Measurements from ENCODE around the gene GAST.
"Not testable (repeated sequence)": the region's sequence is repeated elsewhere in the genome, so short reads cannot be mapped to it uniquely, and the experiment has no call there.

The GAST gene

GRCh38 chr17:41681776-41682175 is 30.4 kb upstream of the GAST start:
- TF ChIP-seq, protein P1, sequence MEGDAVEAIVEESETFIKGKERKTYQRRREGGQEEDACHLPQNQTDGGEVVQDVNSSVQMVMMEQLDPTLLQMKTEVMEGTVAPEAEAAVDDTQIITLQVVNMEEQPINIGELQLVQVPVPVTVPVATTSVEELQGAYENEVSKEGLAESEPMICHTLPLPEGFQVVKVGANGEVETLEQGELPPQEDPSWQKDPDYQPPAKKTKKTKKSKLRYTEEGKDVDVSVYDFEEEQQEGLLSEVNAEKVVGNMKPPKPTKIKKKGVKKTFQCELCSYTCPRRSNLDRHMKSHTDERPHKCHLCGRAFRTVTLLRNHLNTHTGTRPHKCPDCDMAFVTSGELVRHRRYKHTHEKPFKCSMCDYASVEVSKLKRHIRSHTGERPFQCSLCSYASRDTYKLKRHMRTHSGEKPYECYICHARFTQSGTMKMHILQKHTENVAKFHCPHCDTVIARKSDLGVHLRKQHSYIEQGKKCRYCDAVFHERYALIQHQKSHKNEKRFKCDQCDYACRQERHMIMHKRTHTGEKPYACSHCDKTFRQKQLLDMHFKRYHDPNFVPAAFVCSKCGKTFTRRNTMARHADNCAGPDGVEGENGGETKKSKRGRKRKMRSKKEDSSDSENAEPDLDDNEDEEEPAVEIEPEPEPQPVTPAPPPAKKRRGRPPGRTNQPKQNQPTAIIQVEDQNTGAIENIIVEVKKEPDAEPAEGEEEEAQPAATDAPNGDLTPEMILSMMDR (IDR thresholded peaks at IDR 0.05) = no peak
- Histone ChIP-seq H3K36me3 (no peaks in the 10 kb centered on the region), H3K4me3 (ENCODE audit: low read depth in 1 of 2, low read length in 1 of 2) (no peak overlapping the region), H3K27ac (no peak overlapping the region), H3K9me3 (no peaks in the 10 kb centered on the region), H3K27me3 (no peaks in the 10 kb centered on the region), H3K4me1 (ENCODE audit: control insufficient read depth in 1 of 2, insufficient read depth in 1 of 2, low read depth in 1 of 2, low read length in 1 of 2) (peaks cover 5 to 7% of the 10 kb centered on the region in 2 experiments)

GRCh38 chr17:41682631-41683030 is 29.5 kb upstream of the GAST start:
- Histone ChIP-seq H3K27me3 (no peaks in the 10 kb centered on the region), H3K27ac (no peak overlapping the region), H3K4me3 (ENCODE audit: low read depth in 1 of 2, low read length in 1 of 2) (no peak overlapping the region), H3K36me3 (no peaks in the 10 kb centered on the region), H3K9me3 (no peaks in the 10 kb centered on the region), H3K4me1 (ENCODE audit: control insufficient read depth in 1 of 2, insufficient read depth in 1 of 2, low read depth in 1 of 2, low read length in 1 of 2) (peaks cover 5 to 7% of the 10 kb centered on the region in 2 experiments)
- TF ChIP-seq, protein P1 (IDR thresholded peaks at IDR 0.05) = no peak

DNA sequence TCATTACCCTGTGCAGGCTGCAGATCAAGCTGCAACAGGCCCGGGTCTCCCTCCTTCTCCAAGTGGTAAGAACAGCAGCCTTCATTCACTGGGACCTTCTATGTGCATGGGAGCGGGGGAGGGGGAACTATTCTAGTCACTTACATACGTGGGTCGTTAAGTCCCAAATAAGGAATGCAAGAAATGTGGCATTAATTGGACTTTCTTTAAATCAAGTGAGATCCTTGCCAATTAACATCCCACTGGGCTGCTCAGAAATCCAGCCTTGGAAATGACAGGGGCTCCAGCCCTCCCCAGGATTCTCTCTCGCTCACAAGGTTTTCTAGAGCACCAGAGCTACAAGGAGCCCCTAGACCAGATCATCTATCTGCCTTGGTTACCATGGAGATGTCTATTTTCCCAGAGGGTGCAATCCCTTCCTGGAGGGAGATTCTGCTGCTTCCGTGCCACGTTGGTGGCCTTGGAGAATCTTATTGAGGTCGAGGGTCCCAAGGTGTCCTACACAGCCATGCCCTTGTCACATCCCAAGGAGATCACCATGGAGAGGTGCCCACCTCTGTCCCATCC is 28.6 kb upstream of the GAST start:
- TF ChIP-seq, protein P1 (IDR thresholded peaks at IDR 0.05) = no peak
- no peaks in the 10 kb centered on the region for H3K9me3 ChIP-seq
- H3K36me3 ChIP-seq = no peaks in the 10 kb centered on the region
- H3K27ac ChIP-seq = no peak overlapping the region
- H3K4me3 ChIP-seq (ENCODE audit: low read depth in 1 of 2, low read length in 1 of 2) = no peak overlapping the region
- peaks cover 13 to 15% of the 10 kb centered on the region in 2 experiments for H3K4me1 ChIP-seq (ENCODE audit: control insufficient read depth in 1 of 2, insufficient read depth in 1 of 2, low read depth in 1 of 2, low read length in 1 of 2)
- no peaks in the 10 kb centered on the region for H3K27me3 ChIP-seq

GRCh38 chr17:41684035-41684434 is 28.1 kb upstream of the GAST start:
- Histone ChIP-seq H3K4me3 (ENCODE audit: low read depth in 1 of 2, low read length in 1 of 2) (no peak overlapping the region), H3K27me3 (no peaks in the 10 kb centered on the region), H3K9me3 (no peaks in the 10 kb centered on the region), H3K4me1 (ENCODE audit: control insufficient read depth in 1 of 2, insufficient read depth in 1 of 2, low read depth in 1 of 2, low read length in 1 of 2) (peaks cover 9% of the 10 kb centered on the region in 2 experiments), H3K36me3 (no peaks in the 10 kb centered on the region), H3K27ac (no peak overlapping the region)
- TF ChIP-seq, protein P1 (IDR thresholded peaks at IDR 0.05) = no peak

GRCh38 chr17:41685753-41686152 is 26.4 kb upstream of the GAST start:
- not testable (repeated sequence) for H3K27me3 ChIP-seq; H3K27ac ChIP-seq; H3K9me3 ChIP-seq; H3K4me3 ChIP-seq (ENCODE audit: low read depth in 1 of 2, low read length in 1 of 2)
- Histone ChIP-seq H3K36me3 (peaks cover 16% of the 10 kb centered on the region), H3K4me1 (ENCODE audit: control insufficient read depth in 1 of 2, insufficient read depth in 1 of 2, low read depth in 1 of 2, low read length in 1 of 2) (peaks cover 22% of the 10 kb centered on the region in 2 experiments)

GRCh38 chr17:41686281-41686680 is 25.9 kb upstream of the GAST start:
- H3K27me3 ChIP-seq = no peaks in the 10 kb centered on the region
- no peak overlapping the region for H3K27ac ChIP-seq
- no peak overlapping the region for H3K4me3 ChIP-seq (ENCODE audit: low read depth in 1 of 2, low read length in 1 of 2)
- H3K4me1 ChIP-seq (ENCODE audit: control insufficient read depth in 1 of 2, insufficient read depth in 1 of 2, low read depth in 1 of 2, low read length in 1 of 2) = peaks cover 24 to 25% of the 10 kb centered on the region in 2 experiments
- H3K36me3 ChIP-seq = peaks cover 21% of the 10 kb centered on the region
- TF ChIP-seq, protein P1 (IDR thresholded peaks at IDR 0.05) = no peak
- peaks cover 4% of the 10 kb centered on the region for H3K9me3 ChIP-seq
